Adipocyte (in vitro differentiated cells): ENCODE measurements around the gene STK33.
A peak's percentile ranks its signal among the peaks of the same experiment; 100 is the strongest.

Experiments used
- DNase-seq: peaks from one replicate; pipeline ENCODE4 v3.0.0-alpha.2; 2015; ENCODE audit warnings: low read depth
- H3K27me3 ChIP-seq: replicated peaks from 2 replicates; pipeline ENCODE4 v1.7.0; 2013; ENCODE audit warnings: mild to moderate bottlenecking, low read length, moderate library complexity; ENCODE audit not compliant: control insufficient read depth, insufficient read depth
- H3K36me3 ChIP-seq: 2 replicates; pipeline ENCODE4 v1.7.0; 2013; ENCODE audit warnings: low read length, mild to moderate bottlenecking, moderate library complexity; ENCODE audit not compliant: control insufficient read depth, insufficient read depth, severe bottlenecking
- H3K4me1 ChIP-seq: 2 replicates; pipeline ENCODE4 v1.7.0; 2013; ENCODE audit warnings: mild to moderate bottlenecking, low read length, moderate library complexity; ENCODE audit not compliant: control insufficient read depth, insufficient read depth
- H3K4me3 ChIP-seq: 2 replicates; pipeline ENCODE4 v1.7.0; 2013; ENCODE audit warnings: mild to moderate bottlenecking, low read length, moderate library complexity
- H3K9ac ChIP-seq: 2 replicates; pipeline ENCODE4 v1.7.0; 2013; ENCODE audit warnings: mild to moderate bottlenecking, low read length, moderate library complexity
- H3K9me3 ChIP-seq: 2 replicates; pipeline ENCODE4 v1.7.0; 2013; ENCODE audit warnings: mild to moderate bottlenecking, low read length, moderate library complexity; ENCODE audit not compliant: control insufficient read depth

STK33 gene

DNA sequence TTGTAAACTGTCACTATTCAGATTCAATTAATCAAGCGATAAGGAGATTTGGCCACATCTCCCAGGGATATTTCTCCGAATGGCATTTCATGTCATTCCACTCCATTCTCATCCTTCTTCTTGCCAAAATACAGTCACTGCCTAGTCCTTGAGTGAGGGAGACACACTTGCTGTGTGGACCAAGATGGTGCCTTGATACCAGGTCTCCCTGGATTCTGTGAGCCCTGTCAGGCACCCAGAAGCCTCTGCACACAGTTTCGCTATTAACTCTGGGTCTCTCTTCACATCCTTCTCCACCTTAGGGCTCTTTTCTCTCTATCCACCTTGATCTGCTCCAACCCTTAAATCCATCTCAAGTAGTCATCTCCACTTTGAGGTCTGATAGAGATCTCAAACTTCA lies 210.4 kb downstream of the STK33 start:
- DNase-seq = no peak

DNA sequence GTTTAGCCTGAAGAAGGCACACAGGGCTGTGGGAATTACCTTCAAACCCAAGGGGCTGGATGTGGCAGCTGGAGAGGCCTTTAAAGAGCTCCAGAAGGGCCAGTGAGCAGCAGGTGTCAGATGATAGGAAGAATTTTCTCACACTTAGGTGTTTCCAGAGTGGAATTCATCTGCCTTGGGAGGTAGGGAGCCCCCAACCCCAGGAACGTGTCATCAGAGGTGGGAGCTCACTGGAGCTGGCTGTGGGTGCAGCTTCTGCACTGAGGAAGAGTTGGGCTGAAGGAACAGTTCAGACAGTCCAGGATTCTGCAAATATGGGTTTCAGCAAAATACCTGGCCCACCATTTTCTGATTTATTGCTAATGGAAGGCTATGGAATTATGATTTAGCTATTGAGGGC lies 210.8 kb downstream of the STK33 start:
- no peak overlapping the region for H3K9ac ChIP-seq
- DNase-seq = no peak
- no peak overlapping the region for H3K4me3 ChIP-seq
- no peaks in the 10 kb centered on the region for H3K36me3 ChIP-seq
- peaks cover 10% of the 10 kb centered on the region for H3K27me3 ChIP-seq
- peaks cover 3% of the 10 kb centered on the region for H3K4me1 ChIP-seq
- no peaks in the 10 kb centered on the region for H3K9me3 ChIP-seq

More for the DNA sequence above, 210.4 kb downstream of the STK33 start:
- Histone ChIP-seq H3K36me3 (no peaks in the 10 kb centered on the region), H3K4me1 (peaks cover 3% of the 10 kb centered on the region), H3K9me3 (no peaks in the 10 kb centered on the region), H3K4me3 (no peak overlapping the region), H3K9ac (no peak overlapping the region), H3K27me3 (peaks cover 13% of the 10 kb centered on the region)

DNA sequence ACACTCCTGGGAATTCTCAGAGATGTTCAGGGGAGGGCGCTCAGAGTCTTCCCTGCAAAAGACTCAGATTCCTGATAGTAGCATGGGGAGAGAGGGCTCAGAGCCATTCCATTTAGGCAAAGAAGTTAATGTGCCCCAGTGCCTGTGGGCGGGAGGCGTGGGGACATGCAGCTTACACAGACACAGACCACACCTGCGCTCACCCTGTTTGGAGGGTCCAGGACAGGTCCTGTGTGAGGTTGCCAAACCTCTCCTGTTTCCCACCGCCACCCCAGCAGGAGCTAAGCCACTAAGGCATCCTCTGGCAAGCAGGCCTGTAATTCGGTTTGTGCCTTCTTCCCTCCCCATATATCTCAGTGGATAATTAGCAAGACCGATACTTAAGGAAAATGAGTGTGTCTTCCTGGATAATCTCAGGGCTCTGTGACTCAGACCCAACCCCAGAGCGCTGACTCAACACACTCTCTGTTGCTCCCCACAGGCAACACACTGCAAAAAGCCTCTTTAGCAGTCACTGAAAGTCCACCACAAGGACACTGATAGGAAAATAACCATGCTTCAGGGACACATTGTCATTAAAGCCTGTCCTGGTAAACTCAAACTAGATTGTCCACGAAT lies 211.5 kb downstream of the STK33 start:
- Histone ChIP-seq H3K4me1 (peaks cover 3% of the 10 kb centered on the region), H3K27me3 (peaks cover 10% of the 10 kb centered on the region), H3K4me3 (no peak overlapping the region), H3K9ac (no peak overlapping the region), H3K36me3 (no peaks in the 10 kb centered on the region), H3K9me3 (no peaks in the 10 kb centered on the region)
- DNase-seq = peak; percentile 32

DNA sequence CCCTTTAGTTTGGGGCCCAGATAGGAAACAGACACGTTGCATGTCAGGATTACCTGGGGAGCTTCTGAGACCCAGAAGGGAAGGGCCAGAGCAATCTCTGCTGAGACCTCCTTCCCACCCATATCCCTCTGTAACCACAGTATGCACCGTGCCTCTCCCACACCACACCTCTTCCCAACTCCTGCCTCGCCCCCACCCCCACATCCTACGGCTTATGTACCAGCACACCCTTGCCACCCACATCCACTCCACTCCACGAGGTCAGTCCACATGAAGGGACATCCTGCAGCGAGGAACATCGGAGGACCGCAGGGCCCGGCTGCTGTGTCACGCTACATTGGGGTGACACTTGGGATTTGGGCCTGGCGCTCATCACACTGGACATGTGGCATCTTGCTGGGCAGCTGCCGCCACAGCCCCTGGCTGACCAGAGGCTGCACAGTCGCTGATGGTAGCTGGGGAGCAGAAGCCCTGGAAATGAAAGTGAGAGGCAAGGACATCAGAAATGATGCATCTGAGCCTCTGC lies 212.1 kb downstream of the STK33 start:
- H3K4me3 ChIP-seq = no peak overlapping the region
- no peak for DNase-seq
- no peaks in the 10 kb centered on the region for H3K9me3 ChIP-seq
- peaks cover 7% of the 10 kb centered on the region for H3K27me3 ChIP-seq
- H3K4me1 ChIP-seq = peaks cover 3% of the 10 kb centered on the region
- H3K9ac ChIP-seq = no peak overlapping the region
- no peaks in the 10 kb centered on the region for H3K36me3 ChIP-seq

DNA sequence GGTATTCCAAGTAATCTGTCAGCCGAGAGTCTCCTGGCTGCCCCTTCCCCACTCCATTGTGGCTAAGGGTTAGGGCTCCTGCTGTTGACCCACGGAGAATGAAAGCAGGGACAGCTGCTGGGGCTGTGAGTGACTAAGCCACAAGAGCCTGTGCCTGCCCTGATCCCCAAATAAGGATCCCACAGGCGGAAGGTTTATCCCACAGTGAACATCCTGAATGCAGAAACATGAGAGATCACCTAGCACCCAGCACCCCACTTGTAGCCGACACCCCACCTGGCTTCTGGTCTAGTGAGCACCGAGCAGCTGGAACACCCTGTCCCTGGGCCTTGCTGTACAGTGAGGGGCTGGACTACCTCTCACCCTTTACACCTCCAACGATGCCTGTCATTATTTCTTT lies 212.7 kb downstream of the STK33 start:
- H3K4me1 ChIP-seq = peaks cover 3% of the 10 kb centered on the region
- H3K27me3 ChIP-seq = peaks cover 5% of the 10 kb centered on the region
- no peak for DNase-seq
- no peak overlapping the region for H3K9ac ChIP-seq
- no peaks in the 10 kb centered on the region for H3K36me3 ChIP-seq
- H3K9me3 ChIP-seq = no peaks in the 10 kb centered on the region
- no peak overlapping the region for H3K4me3 ChIP-seq

DNA sequence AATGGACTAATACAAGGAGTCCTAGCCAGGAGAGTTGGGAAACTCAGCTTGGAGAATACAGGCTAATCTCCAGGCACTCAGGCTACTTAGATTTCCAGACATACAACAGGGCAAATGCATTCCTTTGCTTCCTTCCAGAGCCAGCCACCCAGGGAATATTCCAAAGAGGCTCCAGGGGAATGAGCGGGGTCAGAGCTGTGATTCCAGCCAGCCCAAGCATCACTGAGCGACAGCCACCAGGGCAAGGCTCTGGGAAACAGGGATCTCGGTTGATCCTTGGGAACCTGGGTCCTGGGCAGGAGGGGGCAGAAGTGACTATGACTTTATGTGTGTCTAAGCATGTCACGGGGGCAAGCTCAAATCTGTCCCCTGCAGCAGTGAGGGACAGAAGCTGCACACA lies 218.1 kb downstream of the STK33 start:
- DNase-seq = no peak
- peaks cover 19% of the 10 kb centered on the region for H3K27me3 ChIP-seq
- no peaks in the 10 kb centered on the region for H3K36me3 ChIP-seq
- no peak overlapping the region for H3K4me3 ChIP-seq
- no peak overlapping the region for H3K9ac ChIP-seq
- H3K9me3 ChIP-seq = peaks cover 2% of the 10 kb centered on the region
- peaks cover 3% of the 10 kb centered on the region for H3K4me1 ChIP-seq

DNA sequence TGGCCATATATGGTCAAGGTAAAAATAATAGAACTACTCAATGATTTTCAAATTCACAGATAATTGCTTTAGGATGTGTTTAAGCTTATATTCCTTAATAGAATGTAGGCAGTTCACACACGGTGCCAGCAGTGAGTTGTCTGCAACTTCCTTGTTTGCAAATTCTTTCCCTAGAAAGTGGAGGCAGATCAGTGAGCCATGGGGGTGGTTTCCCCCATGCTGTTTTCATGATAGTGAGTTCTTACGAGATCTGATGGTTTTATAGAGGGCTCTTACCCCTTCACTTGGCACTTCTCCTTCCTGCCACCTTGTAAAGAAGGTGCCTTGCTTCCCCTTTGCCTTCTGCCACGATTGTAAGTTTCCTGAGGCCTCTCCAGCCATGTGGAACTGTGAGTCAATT lies 218.6 kb downstream of the STK33 start:
- Histone ChIP-seq H3K9me3 (peaks cover 4% of the 10 kb centered on the region), H3K9ac (no peak overlapping the region), H3K4me3 (no peak overlapping the region), H3K4me1 (peaks cover 3% of the 10 kb centered on the region), H3K27me3 (peaks cover 22% of the 10 kb centered on the region), H3K36me3 (no peaks in the 10 kb centered on the region)
- no peak for DNase-seq

DNA sequence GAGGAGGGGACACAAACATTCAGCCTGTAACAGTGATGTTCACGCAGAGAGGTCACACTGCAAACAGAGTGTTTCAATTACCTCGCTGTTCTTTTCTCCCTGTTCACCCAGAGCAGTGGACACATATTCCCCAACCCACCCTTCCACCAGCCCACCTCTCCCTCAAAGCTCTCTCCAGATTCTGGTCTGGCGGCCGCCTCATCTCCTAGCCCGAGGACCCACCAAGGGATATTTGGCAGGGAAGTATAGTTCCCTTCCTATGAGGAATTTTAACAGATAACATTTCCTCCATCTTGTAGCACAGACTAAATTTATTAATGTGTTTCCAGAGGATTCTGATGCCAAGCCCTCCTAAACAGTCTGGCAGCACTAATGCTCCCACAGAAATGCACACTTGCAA lies 219.3 kb downstream of the STK33 start:
- no peak overlapping the region for H3K4me3 ChIP-seq
- H3K9me3 ChIP-seq = peaks cover 4% of the 10 kb centered on the region
- H3K36me3 ChIP-seq = no peaks in the 10 kb centered on the region
- no peak overlapping the region for H3K9ac ChIP-seq
- peaks cover 25% of the 10 kb centered on the region for H3K27me3 ChIP-seq
- H3K4me1 ChIP-seq = peaks cover 3% of the 10 kb centered on the region
- DNase-seq = no peak

DNA sequence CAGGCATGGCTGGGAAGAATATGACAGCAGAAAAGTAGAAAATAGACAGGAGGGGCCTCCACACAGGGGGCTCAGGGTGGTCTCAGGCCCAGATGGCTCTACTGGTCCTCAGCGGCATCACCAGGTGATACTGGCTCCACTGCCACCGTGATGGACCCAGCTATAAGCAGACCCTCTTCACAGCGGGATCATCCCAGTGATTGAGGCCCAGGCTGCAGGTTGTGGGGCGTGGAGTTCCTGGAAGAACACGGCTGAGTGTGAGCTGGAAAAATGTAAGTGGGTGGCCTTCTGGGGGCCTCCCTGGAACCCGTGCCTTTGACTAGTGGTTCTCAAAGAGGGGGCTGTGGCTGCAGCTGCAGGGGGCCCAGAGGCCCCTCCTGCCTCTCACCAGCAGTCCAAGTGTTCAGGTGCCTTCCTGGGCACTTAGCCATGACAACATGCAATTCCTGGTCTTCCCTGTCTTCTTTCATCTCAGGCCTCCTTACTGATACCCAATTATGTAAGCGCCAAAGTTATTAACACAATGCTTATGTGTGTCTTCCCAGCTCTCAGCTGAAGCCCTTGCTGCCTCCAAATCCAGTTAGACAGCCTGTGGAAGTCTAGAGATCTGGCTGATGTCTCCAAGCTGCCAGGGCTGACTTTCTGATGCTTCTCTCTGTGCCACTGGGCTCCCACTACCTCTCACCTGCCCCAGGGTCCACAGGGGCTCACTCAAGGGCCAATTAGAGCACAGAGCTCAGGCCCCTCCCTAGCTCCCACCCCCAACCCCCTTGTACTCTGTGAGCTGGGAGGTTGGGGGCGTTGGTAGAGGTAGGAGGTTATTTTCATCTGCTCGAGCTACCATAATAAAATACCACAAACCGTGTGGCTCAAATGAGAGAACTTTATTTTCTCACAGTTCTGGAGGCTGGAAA lies 220.3 kb downstream of the STK33 start:
- Histone ChIP-seq H3K9me3 (peaks cover 4% of the 10 kb centered on the region), H3K4me3 (no peak overlapping the region), H3K36me3 (no peaks in the 10 kb centered on the region), H3K4me1 (peaks cover 3% of the 10 kb centered on the region), H3K27me3 (peaks cover 28% of the 10 kb centered on the region), H3K9ac (no peak overlapping the region)
- no peak for DNase-seq

DNA sequence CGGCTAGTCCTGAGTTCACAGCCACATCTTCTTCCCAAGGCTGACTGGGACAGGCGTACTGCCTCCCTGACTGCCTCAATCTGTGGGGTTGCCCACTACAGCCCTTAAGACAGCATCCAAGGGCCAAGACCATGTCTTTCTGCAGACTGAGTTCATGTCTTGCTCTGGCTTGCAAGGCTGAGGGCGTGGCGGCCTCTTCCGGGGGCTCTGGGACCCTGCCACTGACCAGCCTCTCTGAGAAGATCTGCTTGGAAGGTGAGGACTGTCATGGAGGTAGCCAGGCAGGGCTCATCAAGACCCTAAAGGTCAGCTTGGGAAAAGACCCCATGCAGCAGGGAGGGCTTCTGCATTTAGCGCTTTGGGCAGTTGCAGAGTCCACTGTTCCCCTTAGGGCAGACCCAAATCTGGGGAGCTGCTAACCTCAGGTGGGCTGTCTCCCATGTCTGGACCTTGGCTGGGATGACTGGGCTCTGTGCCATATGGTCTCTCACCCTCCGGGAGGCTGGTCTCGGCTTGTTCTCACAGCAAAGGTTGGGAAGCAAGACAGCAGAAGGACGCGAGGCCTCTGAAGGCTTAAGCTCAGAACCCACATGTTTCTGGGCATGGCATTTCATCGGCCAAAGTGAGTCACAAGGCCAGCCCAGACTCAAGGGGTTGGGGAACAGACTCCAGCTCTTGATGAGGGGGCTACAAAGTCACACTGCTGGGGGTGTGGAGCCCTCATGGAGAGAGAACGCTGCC lies 221.2 kb downstream of the STK33 start:
- H3K4me1 ChIP-seq = peaks cover 3% of the 10 kb centered on the region
- peaks cover 4% of the 10 kb centered on the region for H3K9me3 ChIP-seq
- no peak for DNase-seq
- H3K36me3 ChIP-seq = no peaks in the 10 kb centered on the region
- H3K9ac ChIP-seq = no peak overlapping the region
- H3K27me3 ChIP-seq = peaks cover 37% of the 10 kb centered on the region
- H3K4me3 ChIP-seq = no peak overlapping the region

DNA sequence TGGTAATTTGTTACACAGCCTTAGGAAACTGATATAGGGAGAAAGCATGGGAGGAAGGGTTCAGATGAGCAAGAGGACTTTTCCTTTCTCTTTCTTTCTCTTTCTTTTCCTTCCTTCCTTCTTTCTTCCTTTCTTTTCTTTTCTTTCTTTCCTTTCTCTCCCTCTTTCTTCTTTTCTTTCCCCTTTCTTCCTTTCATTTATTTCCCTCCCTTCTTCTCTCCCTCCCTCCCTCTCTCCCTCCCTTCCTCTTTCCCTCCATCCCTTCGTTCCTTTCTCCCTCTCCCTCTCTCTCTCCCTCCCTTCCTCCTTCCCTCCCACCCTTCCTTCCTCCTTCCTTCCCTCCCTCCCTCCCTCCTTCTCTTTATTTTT lies 222.5 kb downstream of the STK33 start:
- Histone ChIP-seq H3K4me1 (peaks cover 3% of the 10 kb centered on the region), H3K9ac (no peak overlapping the region), H3K9me3 (peaks cover 4% of the 10 kb centered on the region), H3K4me3 (no peak overlapping the region), H3K27me3 (peaks cover 45% of the 10 kb centered on the region), H3K36me3 (no peaks in the 10 kb centered on the region)
- no peak for DNase-seq
